ENCODE results near the gene PROX2. TPM values are rescaled to one million over a fixed set of nuclear protein-coding genes. Genes with fewer than 3 reads are reported as not detected.
A peak's percentile ranks its signal among the peaks of the same experiment; 100 is the strongest.

Gene PROX2
- total and polyA plus RNA-seq, 10 donors: 0.06 to 0.43 (median 0.25) TPM; not detected in 6

DNA sequence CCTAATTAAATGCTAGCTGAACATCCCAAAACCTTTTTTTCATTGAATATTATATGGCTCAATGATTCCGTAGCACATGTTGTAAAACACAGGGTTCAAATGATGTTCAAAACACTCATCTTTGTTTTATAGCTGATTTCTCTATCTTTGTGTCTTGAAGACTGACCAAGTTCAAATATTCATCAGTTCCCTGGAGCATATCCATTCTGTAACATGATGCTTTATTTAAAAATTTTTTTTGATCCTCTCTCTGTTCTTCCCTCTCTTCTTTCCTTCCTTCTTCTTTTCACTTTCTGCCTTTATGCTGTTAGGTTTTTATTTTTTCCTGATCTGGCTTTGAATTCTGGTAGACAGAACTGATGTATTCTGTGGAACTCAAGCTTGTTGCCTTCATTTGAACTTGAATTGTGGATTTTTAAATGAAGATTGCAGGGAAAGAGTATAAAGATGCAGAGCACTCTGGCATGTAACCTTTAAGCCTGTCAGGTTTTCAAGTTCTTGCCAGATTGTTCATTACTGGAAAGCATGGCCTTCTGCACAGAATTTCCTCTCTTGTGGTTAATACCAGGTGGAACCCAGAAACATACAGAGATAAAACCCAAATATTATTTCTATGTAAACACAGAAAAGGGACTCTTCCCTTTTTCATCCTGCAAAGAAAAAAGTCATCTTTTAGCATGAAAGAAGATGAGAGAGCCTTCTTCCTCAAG lies 39.5 kb downstream of the PROX2 start:
- Histone ChIP-seq H3K4me1 (peaks cover 35 to 67% (median 47%) of the 10 kb centered on the region in 6 donors), H3K9me3 (no peaks in the 10 kb centered on the region), H3K36me3 (peaks cover 0 to 43% (median 9%) of the 10 kb centered on the region in 6 donors), H3K4me3 (no peak overlapping the region), H3K27ac (peak overlapping the region; percentile 44 to 86 (median 80)), H3K27me3 (replicated peaks in 1 of 7) (no peaks in the 10 kb centered on the region)
- 89 to 98% (median 95%) methylated on average over 1 of the region's 1 CpG for WGBS, 5 donors
- TF ChIP-seq POLR2A (IDR thresholded peaks at IDR 0.05) (no peak), POLR2AphosphoS5 (IDR thresholded peaks at IDR 0.05) (no peak)
- TF ChIP-seq, protein P1, sequence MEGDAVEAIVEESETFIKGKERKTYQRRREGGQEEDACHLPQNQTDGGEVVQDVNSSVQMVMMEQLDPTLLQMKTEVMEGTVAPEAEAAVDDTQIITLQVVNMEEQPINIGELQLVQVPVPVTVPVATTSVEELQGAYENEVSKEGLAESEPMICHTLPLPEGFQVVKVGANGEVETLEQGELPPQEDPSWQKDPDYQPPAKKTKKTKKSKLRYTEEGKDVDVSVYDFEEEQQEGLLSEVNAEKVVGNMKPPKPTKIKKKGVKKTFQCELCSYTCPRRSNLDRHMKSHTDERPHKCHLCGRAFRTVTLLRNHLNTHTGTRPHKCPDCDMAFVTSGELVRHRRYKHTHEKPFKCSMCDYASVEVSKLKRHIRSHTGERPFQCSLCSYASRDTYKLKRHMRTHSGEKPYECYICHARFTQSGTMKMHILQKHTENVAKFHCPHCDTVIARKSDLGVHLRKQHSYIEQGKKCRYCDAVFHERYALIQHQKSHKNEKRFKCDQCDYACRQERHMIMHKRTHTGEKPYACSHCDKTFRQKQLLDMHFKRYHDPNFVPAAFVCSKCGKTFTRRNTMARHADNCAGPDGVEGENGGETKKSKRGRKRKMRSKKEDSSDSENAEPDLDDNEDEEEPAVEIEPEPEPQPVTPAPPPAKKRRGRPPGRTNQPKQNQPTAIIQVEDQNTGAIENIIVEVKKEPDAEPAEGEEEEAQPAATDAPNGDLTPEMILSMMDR (IDR thresholded peaks at IDR 0.05 in 8 of 11, conservative IDR thresholded peaks at IDR 0.05 in 3 of 11): no peak
- intact Hi-C loops (cut with DNase I; ENCODE audit: low total_unique reads): no loop called here
- no peak for DNase-seq

- H3K27me3 ChIP-seq (replicated peaks in 1 of 7): no peaks in the 10 kb centered on the region
- no peaks in the 10 kb centered on the region for H3K9me3 ChIP-seq
- H3K36me3 ChIP-seq: peaks cover 0 to 47% (median 12%) of the 10 kb centered on the region in 6 donors
- peaks cover 29 to 60% (median 40%) of the 10 kb centered on the region in 6 donors for H3K4me1 ChIP-seq
- DNase-seq: no peak
- H3K4me3 ChIP-seq: no peak overlapping the region
- intact Hi-C loops (cut with DNase I; ENCODE audit: low total_unique reads): no loop called here
- TF ChIP-seq, protein P1 (IDR thresholded peaks at IDR 0.05 in 8 of 11, conservative IDR thresholded peaks at IDR 0.05 in 3 of 11): no peak
- TF ChIP-seq POLR2AphosphoS5 (IDR thresholded peaks at IDR 0.05): no peak
- no peak for TF ChIP-seq POLR2A (IDR thresholded peaks at IDR 0.05)
- H3K27ac ChIP-seq: peak overlapping the region in 7 of 8 donors; percentile 44 to 86 (median 84)
- 61 to 77% (median 72%) methylated on average over 7 of the region's 7 CpGs for WGBS, 5 donors
Measured at GRCh38 chr14:74835645-74836250, 40.2 kb downstream of the PROX2 start.

DNA sequence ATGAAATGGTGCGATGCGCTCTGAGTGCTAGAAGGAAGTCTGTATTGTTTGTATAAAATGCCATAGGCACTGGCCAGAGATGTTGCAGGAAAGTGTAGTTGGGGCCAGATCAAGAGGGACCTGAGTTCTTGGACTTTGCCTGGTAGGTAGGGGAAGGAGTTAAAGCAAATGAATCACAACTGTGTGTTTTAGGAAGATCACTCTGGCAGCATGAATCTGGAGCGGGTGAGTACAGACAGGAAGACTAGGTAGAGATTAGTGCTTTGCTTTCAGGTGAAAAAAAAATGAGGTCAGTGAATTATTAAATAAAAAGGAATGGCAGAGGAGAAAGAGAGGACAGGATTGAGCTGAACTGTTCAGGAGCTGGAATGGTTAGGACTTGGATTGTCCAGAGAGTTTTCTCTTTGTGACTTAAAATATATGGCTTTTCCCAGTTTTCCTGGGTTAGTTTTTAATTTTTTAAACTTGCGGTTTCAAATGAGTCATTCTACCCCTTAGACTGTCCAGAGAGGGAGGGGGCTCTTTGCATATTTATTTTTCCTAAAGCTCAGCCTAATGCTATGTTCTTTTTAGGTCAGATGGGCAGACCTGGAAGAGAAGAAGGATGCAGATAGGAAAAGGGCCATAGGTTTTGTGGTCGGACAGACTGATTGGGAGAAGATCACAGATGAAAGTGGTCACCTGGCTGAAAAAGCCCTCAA lies 41.1 kb downstream of the PROX2 start:
- DNase-seq: no peak
- intact Hi-C loops (cut with DNase I; ENCODE audit: low total_unique reads): no loop called here
- WGBS, 5 donors: 75 to 93% (median 88%) methylated on average over 4 to 5 of the region's 5 CpGs

More for the DNA sequence above, 41.1 kb downstream of the PROX2 start:
- no peaks in the 10 kb centered on the region for H3K27me3 ChIP-seq (replicated peaks in 1 of 7)
- TF ChIP-seq POLR2A (IDR thresholded peaks at IDR 0.05): no peak
- TF ChIP-seq, protein P1 (IDR thresholded peaks at IDR 0.05 in 8 of 11, conservative IDR thresholded peaks at IDR 0.05 in 3 of 11): no peak
- TF ChIP-seq POLR2AphosphoS5 (IDR thresholded peaks at IDR 0.05): no peak
- no peaks in the 10 kb centered on the region for H3K9me3 ChIP-seq
- H3K36me3 ChIP-seq: peaks cover 0 to 55% (median 17%) of the 10 kb centered on the region in 6 donors
- H3K27ac ChIP-seq: peak overlapping the region in 7 of 8 donors; percentile 51 to 86 (median 84)
- H3K4me1 ChIP-seq: peaks cover 25 to 52% (median 37%) of the 10 kb centered on the region in 6 donors
- no peak overlapping the region for H3K4me3 ChIP-seq

Measured in spleen (tissue), 11 donors.